CD14-positive monocyte (primary cell): ENCODE results near the gene CLDN20. TPM values are rescaled to one million over a fixed set of nuclear protein-coding genes. Genes with fewer than 3 reads are reported as not detected.
A peak's percentile ranks its signal among the peaks of the same experiment; 100 is the strongest.

Experiments used
- DNase-seq, 3 donors: peaks; one replicate each; pipeline ENCODE4 v3.0.0-alpha.2; 2011 to 2022
- H2AFZ ChIP-seq: 2 replicates; pipeline ENCODE4 v1.6.0; 2012; ENCODE audit warnings: mild to moderate bottlenecking, low read depth, low read length, inconsistent platforms; ENCODE audit not compliant: insufficient read depth, poor library complexity, severe bottlenecking
- H3K27ac ChIP-seq, 2 donors: 1 replicate in 1 of 2; 2 replicates in 1 of 2; pipeline ENCODE4 v1.5.1; 2012 to 2013; ENCODE audit warnings: low read length in 2 of 2, control low read depth in 1 of 2, inconsistent platforms in 1 of 2, low read depth in 1 of 2, mild to moderate bottlenecking in 1 of 2
- H3K27me3 ChIP-seq, 2 donors: one replicate each; pipeline versions ENCODE4 v1.6.0 to v1.6.1; 2011 to 2013; ENCODE audit warnings: low read length in 2 of 2; ENCODE audit not compliant: control insufficient read depth in 2 of 2, insufficient read depth in 2 of 2
- H3K36me3 ChIP-seq, 2 donors: replicated peaks in 1 of 2; 1 replicate in 1 of 2; 2 replicates in 1 of 2; pipeline versions ENCODE4 v1.5.1 to v1.6.1; 2012 to 2013; ENCODE audit warnings: low read length in 2 of 2, control low read depth in 1 of 2, inconsistent platforms in 1 of 2, mild to moderate bottlenecking in 1 of 2; ENCODE audit not compliant: insufficient read depth in 2 of 2, control insufficient read depth in 1 of 2
- H3K4me1 ChIP-seq, 2 donors: 1 replicate in 1 of 2; 2 replicates in 1 of 2; pipeline versions ENCODE4 v1.5.1 to v1.6.1; 2012 to 2013; ENCODE audit warnings: low read length in 2 of 2, control low read depth in 1 of 2, inconsistent platforms in 1 of 2, mild to moderate bottlenecking in 1 of 2, moderate library complexity in 1 of 2; ENCODE audit not compliant: insufficient read depth in 2 of 2, control insufficient read depth in 1 of 2
- H3K4me2 ChIP-seq: replicated peaks from 2 replicates; pipeline ENCODE3; 2012; ENCODE audit warnings: low read length, moderate library complexity, mild to moderate bottlenecking; ENCODE audit not compliant: poor library complexity, severe bottlenecking; ENCODE audit errors: extremely low read depth
- H3K4me3 ChIP-seq, 3 experiments: fragments of 200-600 bp in 1 of 3; sonication (generic) in 1 of 3; replicated peaks in 1 of 3; 1 replicate in 2 of 3; 2 replicates in 1 of 3; pipeline ENCODE4 v1.5.1; 2011 to 2013; ENCODE audit warnings: low read length in 3 of 3, mild to moderate bottlenecking in 3 of 3, control low read depth in 2 of 3, low read depth in 2 of 3, inconsistent platforms in 1 of 3, moderate library complexity in 1 of 3
- H3K79me2 ChIP-seq: 2 replicates; pipeline ENCODE4 v1.6.0; 2012; ENCODE audit warnings: mild to moderate bottlenecking, control low read depth, inconsistent platforms, low read length, moderate library complexity; ENCODE audit not compliant: insufficient read depth
- H3K9ac ChIP-seq: 2 replicates; pipeline ENCODE4 v1.6.0; 2017; ENCODE audit warnings: low read length, mild to moderate bottlenecking; ENCODE audit not compliant: insufficient read depth, poor library complexity, severe bottlenecking
- H3K9me3 ChIP-seq, 2 donors: replicated peaks in 1 of 2; 1 replicate in 1 of 2; 2 replicates in 1 of 2; pipeline versions ENCODE4 v1.5.1 to v1.6.1; 2012 to 2013; ENCODE audit warnings: low read length in 2 of 2, control low read depth in 1 of 2; ENCODE audit not compliant: control insufficient read depth in 1 of 2, insufficient read depth in 1 of 2
- H4K20me1 ChIP-seq: 2 replicates; pipeline ENCODE4 v1.6.0; 2012; ENCODE audit warnings: mild to moderate bottlenecking, low read length, control low read depth, moderate library complexity; ENCODE audit not compliant: insufficient read depth
- H3K27ac Mint-ChIP-seq, 7 donors: one replicate each; pipeline ENCODE4 v1.8.0; 2020; ENCODE audit warnings: mild to moderate bottlenecking in 7 of 7, mixed read lengths in 7 of 7, moderate library complexity in 6 of 7, inconsistent platforms in 2 of 7
- H3K27me3 Mint-ChIP-seq, 3 donors: one replicate each; pipeline ENCODE4 v1.8.0; 2021 to 2022; ENCODE audit warnings: low read depth in 3 of 3, mild to moderate bottlenecking in 3 of 3, mixed read lengths in 3 of 3, moderate library complexity in 3 of 3, inconsistent platforms in 1 of 3
- H3K36me3 Mint-ChIP-seq, 2 donors: one replicate each; pipeline ENCODE4 v1.8.0; 2020; ENCODE audit warnings: mixed read lengths in 2 of 2, inconsistent platforms in 1 of 2, mild to moderate bottlenecking in 1 of 2
- H3K4me1 Mint-ChIP-seq: one replicate; pipeline ENCODE4 v1.8.0; 2020; ENCODE audit warnings: mild to moderate bottlenecking, mixed read lengths
- H3K4me3 Mint-ChIP-seq, 2 donors: one replicate each; pipeline ENCODE4 v1.8.0; 2020; ENCODE audit warnings: mild to moderate bottlenecking in 2 of 2, mixed read lengths in 2 of 2, moderate library complexity in 1 of 2
- H3K9me3 Mint-ChIP-seq, 7 donors: one replicate each; pipeline ENCODE4 v1.8.0; 2020 to 2022; ENCODE audit warnings: mixed read lengths in 7 of 7, mild to moderate bottlenecking in 6 of 7, moderate library complexity in 6 of 7, inconsistent platforms in 2 of 7
- WGBS: methylation state at CpG from one replicate; pipeline ENCODE4 v1.1.5; 2013; ENCODE audit warnings: missing lambda C conversion rate; ENCODE audit not compliant: insufficient coverage; 5-methylcytosine and 5-hydroxymethylcytosine counted together
- intact Hi-C, 2 donors: fragments of 100-400 bp; cut with micrococcal nuclease; formaldehyde crosslinking; loops; one replicate each; pipeline versions ENCODE4 v1.15.0 to v1.15.1; 2023
- polyA plus RNA-seq, 3 donors: library from polyadenylated mRNA; depleted of rRNA in 1 of 3; unstranded in 2 of 3; stranded (reverse) in 1 of 3; fragments of 300-500 nt in 2 of 3; fragments of >200 nt in 1 of 3; fragmentation: Illumina TruSeq in 2 of 3; gene quantifications; 1 replicate in 2 of 3; 2 replicates in 1 of 3; pipeline ENCODE4 v1.2.3, GENCODE V29; 2012 to 2021
- TF ChIP-seq, protein P1 (sequence below): fragments of 200-600 bp; IDR thresholded peaks from one replicate; pipeline ENCODE4 v1.8.0; 2022; ENCODE audit warnings: antibody characterized with exemption, mild to moderate bottlenecking

The CLDN20 gene
- polyA plus RNA-seq, 3 donors, result not detected

DNA sequence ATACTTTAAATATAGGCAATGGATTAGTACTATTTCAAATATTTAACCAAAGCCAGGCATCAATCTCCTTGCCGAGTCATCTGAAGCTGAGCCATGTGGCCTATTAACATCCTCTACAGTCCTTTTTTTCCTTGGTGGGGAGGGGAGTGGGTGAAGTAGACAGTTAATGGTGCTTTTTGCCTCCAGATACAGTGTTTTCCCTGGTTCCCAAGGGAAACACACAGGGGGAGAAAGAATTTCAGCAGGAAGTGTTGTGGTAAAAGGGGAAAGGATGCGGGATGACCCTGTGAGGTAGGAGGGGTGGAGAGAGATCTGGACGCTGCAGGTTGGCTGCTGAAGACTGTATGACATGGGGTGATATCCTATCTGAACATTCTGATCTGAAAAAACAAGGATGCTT is 9.6 kb downstream of the CLDN20 start:
- TF ChIP-seq, protein P1, sequence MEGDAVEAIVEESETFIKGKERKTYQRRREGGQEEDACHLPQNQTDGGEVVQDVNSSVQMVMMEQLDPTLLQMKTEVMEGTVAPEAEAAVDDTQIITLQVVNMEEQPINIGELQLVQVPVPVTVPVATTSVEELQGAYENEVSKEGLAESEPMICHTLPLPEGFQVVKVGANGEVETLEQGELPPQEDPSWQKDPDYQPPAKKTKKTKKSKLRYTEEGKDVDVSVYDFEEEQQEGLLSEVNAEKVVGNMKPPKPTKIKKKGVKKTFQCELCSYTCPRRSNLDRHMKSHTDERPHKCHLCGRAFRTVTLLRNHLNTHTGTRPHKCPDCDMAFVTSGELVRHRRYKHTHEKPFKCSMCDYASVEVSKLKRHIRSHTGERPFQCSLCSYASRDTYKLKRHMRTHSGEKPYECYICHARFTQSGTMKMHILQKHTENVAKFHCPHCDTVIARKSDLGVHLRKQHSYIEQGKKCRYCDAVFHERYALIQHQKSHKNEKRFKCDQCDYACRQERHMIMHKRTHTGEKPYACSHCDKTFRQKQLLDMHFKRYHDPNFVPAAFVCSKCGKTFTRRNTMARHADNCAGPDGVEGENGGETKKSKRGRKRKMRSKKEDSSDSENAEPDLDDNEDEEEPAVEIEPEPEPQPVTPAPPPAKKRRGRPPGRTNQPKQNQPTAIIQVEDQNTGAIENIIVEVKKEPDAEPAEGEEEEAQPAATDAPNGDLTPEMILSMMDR, result no peak
- 100% methylated on average over 2 of the region's 3 CpGs for WGBS

DNA sequence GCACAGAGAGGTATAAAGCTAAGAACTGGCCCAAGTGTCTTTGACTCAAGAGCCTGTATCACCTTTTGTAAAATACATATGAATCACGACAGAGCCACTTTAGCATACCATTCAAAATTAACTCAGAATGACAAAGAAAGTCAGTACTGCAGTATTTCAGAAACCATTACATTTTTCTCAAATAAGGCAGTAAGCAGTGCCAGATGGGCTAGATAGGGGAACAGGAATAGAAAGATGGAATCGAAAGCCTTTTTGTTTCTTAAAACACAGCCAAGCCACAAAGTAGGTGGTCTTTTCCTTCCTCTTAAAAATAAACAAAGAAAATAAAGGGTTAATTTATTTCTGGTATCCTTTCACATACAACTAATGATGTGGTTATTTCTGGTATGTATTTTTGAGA is 10.3 kb downstream of the CLDN20 start:
- TF ChIP-seq, protein P1, result no peak
- Histone ChIP-seq H3K36me3 (peaks cover 17 to 34% of the 10 kb centered on the region in 2 donors), H3K4me3 (no peak overlapping the region), H3K27me3 (no peaks in the 10 kb centered on the region), H3K79me2 (no peaks in the 10 kb centered on the region), H4K20me1 (no peaks in the 10 kb centered on the region), H3K9me3 (no peaks in the 10 kb centered on the region), H3K4me1 (no peaks in the 10 kb centered on the region), H3K4me2 (no peak overlapping the region), H3K9ac (no peak overlapping the region), H3K27ac (no peak overlapping the region), H2AFZ (no peak overlapping the region)
- Mint-ChIP-seq H3K36me3 (peaks cover 35 to 36% of the 10 kb centered on the region in 2 donors), H3K27ac (no peak overlapping the region), H3K4me1 (no peaks in the 10 kb centered on the region), H3K4me3 (no peak overlapping the region), H3K27me3 (no peaks in the 10 kb centered on the region), H3K9me3 (no peaks in the 10 kb centered on the region)
- intact Hi-C loops, result no loop called here
- WGBS, result no CpG with 5 or more reads among the region's 2 CpGs
- no peak for DNase-seq

More for the DNA sequence above, 9.6 kb downstream of the CLDN20 start:
- Histone ChIP-seq H4K20me1 (no peaks in the 10 kb centered on the region), H2AFZ (no peak overlapping the region), H3K4me3 (no peak overlapping the region), H3K9ac (no peak overlapping the region), H3K27ac (no peak overlapping the region), H3K36me3 (peaks cover 17 to 27% of the 10 kb centered on the region in 2 donors), H3K27me3 (no peaks in the 10 kb centered on the region), H3K79me2 (no peaks in the 10 kb centered on the region), H3K4me1 (no peaks in the 10 kb centered on the region), H3K4me2 (no peak overlapping the region), H3K9me3 (no peaks in the 10 kb centered on the region)
- no peak for DNase-seq
- intact Hi-C loops, result no loop called here
- H3K9me3 Mint-ChIP-seq, result no peaks in the 10 kb centered on the region
- H3K4me1 Mint-ChIP-seq, result no peaks in the 10 kb centered on the region
- H3K27ac Mint-ChIP-seq, result peak overlapping the region in 1 of 7 donors; percentile 42
- H3K36me3 Mint-ChIP-seq, result peaks cover 29 to 30% of the 10 kb centered on the region in 2 donors
- no peaks in the 10 kb centered on the region for H3K27me3 Mint-ChIP-seq
- H3K4me3 Mint-ChIP-seq, result no peak overlapping the region
